Cerebellar cortex (tissue), 1 donor: ENCODE measurements around the gene THRAP3.

Experiments
- DNase-seq: peaks from one replicate; pipeline ENCODE4 v3.0.0-alpha.2; 2015; ENCODE audit warnings: low spot score

The THRAP3 gene

GRCh38 chr1:36301220-36301619, 77.0 kb downstream of the THRAP3 start:
- no peak for DNase-seq

DNA sequence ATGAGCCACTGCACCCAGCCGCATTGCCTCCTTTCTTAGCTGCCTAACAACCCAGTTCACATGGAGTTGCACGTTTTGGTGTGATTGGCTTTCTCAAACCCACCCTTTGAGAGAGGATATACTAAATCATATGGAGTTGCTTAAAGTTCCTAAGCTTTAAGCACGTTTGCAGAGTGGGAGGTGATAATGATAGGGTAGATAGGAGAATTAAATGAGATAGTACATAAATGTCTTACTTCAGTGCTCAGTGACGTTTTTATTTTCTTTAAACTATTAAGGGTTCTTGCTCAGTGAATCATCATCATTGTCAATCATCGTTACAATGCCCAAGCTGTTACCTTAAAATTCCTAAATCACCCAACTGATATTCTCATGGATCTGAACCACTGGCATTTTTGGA, 79.0 kb downstream of the THRAP3 start:
- no peak for DNase-seq

- no peak for DNase-seq
Measured at GRCh38 chr1:36303650-36304360, 79.6 kb downstream of the THRAP3 start.

DNA sequence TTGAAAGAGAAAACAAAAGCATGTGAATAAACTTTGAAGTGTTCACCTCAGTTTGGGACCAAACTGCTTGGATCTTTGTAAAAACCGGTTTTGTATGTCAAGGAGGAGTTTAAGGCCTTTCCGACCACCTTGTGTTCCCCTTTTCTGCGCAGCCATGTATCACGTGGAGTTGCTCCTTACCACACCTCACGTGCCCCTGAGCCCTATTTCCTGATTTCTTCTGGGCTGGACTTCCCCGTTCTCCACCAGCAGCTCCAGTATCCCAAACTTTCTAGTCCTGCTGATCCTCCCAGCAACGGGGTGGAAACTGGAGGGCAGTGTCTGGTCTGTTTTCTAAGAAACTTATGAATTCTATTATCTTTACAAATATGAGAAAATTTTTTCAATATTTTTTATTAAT, 80.3 kb downstream of the THRAP3 start:
- DNase-seq: no peak

- no peak for DNase-seq
Measured at GRCh38 chr1:36304970-36305914, 81.0 kb downstream of the THRAP3 start.

- DNase-seq: no peak
Measured at GRCh38 chr1:36305915-36306209, 81.6 kb downstream of the THRAP3 start.

- peak; percentile 56 for DNase-seq
Measured at GRCh38 chr1:36306210-36306901, 82.1 kb downstream of the THRAP3 start, which contains the start of gene SH3D21. Gene SH3D21 (plus strand): TSS chr1:36306368. CDS start chr1:36306421, 53 bp downstream.

DNA sequence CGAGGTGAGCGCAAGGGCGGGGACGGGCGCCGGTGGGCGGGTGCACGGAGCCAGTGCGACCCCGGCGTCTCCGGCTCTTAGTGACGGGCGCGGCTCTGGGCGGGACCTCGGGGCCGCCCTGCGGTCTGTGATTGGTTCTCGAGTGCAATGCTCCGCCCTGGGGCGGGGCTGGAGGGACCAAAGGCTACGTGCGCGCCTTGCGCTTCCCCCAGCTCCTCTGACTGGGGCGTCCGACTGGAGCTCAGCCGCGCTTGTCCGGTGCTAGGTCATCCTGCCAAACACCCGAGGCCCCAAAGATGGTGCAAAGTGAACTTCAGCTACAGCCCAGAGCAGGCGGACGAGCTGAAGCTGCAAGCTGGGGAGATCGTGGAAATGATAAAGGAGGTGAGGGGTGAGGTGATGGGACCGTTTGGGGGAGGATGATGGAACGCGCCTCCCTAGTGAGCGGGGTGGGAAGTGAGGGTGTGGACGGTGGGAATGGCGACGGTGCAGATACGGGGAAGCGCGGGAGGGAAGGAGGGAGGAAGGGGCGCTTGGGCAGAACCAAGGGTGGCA, 82.7 kb downstream of the THRAP3 start:
- peak; percentile 96 for DNase-seq

- DNase-seq: no peak
Measured at GRCh38 chr1:36307601-36308330, 83.5 kb downstream of the THRAP3 start.

DNA sequence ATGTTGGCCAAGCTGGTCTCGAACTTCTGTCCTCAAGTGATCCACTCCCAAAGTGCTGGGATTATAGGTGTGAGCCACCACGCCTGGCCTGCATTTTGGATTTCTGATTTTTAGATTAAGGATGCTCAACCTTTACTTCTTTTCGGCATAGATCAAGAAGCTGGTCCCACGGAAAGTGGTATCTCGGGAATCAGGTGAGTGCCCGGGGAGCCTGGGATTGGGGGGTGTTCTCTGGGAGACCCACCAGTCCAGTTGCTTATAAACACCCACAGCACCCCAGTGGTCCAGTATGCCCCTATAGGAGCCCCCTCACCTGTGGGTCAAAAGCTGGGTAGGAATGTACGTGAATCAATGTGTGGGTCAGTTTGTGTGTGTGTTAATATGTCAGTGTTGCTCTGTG, 85.2 kb downstream of the THRAP3 start:
- DNase-seq: no peak

- DNase-seq: no peak
Measured at GRCh38 chr1:36320291-36320761, 96.1 kb downstream of the THRAP3 start.

GRCh38 chr1:36320767-36321118, 96.5 kb downstream of the THRAP3 start:
- DNase-seq: no peak

DNA sequence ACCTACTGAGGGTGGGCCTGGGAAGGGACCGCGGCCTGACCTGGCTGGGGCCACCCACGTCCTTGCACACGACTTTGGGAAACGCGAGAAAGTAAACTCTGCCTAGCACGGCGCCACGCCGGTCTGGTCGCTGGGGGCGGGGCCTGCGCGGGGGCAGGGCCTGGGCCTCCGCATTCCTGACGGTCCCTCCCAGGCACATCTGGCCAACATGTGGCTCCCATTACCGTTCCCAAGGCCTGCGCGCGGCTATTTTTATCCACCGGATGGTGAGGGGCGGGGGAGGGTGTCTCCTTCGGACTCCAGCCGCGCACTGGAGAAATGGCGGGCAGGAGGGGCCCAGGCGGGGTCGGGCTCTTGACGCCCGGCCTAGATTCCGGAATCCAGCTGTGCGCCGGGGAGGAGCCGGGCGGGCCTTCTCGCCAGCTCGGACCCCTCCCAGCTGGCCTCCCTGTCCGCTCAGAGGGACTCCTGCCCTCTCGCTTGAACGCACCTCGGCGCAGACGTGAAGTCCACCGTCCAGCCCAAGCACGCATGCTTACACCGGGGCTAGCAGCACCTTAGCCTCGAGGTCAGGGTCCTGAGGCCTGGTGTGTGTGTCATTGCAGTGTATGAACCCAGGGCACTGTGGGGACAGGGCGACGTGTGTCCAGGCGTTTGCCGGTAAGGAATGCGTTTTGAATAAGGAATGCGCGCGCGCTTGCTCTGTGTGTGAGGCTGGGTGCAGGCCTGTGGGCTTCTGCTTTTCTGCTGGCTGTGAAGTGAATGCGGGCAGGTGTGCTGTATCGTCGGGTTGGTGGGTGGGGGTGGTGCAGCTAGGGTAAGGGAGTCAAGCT, 97.1 kb downstream of the THRAP3 start:
- no peak for DNase-seq

- no peak for DNase-seq
Measured at GRCh38 chr1:36322041-36322785, 98.0 kb downstream of the THRAP3 start.

GRCh38 chr1:36322786-36323635, 98.8 kb downstream of the THRAP3 start:
- no peak for DNase-seq

DNA sequence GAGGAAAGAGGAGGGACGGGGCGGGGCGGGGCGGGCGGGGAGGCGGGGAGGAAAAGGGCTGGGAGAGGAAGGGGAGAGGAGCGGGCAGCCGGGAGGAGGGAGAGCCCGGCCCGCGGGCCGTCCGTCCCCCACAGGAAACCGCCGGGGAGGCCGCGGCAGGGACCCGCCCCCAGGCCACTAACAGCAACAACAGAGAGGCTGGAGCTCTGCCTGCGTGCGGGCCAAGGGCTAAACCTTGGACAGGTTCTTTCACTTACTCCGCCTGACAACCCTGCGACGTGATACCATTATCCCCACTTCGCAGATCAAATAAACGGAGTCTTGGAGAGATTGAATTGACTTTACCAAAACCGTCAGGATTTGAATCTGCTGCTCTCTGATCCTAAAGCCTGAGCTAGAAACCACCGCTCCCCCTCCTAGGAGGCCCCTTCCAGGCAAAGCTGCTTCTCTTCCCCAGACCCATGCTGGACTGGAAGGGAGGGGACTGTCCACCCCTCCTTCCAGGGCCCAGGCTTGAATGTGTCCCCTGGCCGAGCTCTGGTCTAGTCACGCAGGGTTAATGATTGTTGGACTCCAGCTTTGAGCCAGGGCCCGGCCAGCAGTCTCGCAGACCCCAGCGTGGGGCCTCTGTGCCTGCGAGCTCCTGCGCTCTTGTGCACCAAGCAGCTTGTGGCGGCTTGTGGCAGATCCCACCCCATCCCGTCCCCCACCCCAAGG, 99.6 kb downstream of the THRAP3 start, which contains the start of gene EVA1B:
TSS of gene EVA1B (minus strand) at position 10 of the 717 bp plus-strand sequence. CDS start 608 bp downstream, outside the sequence.
- DNase-seq: no peak

DNA sequence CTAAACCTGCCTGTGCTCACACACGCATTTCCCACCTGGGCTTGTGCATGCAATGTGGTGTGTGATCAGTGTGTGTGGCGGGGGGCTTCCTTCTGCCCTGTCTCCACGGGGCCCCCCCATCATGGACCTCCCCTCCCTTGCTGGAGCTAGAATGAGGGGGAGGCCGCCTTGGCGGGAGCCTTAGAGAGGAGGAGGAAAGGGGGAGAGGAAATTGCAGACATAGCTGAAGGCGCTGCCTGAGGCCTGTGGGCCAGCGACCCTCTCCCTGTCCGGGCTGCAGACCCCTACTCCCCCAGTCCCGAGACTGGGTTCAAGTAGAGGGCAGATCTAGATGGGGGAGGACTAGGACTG, 100.1 kb downstream of the THRAP3 start:
- DNase-seq: no peak

GRCh38 chr1:36326499-36326898, 102.3 kb downstream of the THRAP3 start:
- DNase-seq: no peak
